GM12878 (cell line): ENCODE measurements around the gene GTF2A1. TPM values are rescaled to one million over a fixed set of nuclear protein-coding genes. Genes with fewer than 3 reads are reported as not detected.

Experiments
- ATAC-seq: fragments of 200-7000 bp; cut with Tn5 transposase; 3 replicates; pipeline ENCODE4 v1.9.1; 2020; ENCODE audit warnings: mild to moderate bottlenecking, moderate library complexity
- BruUV-seq: library from RNA; stranded (reverse); fragments of 400-500 nt; replicated peaks from 2 replicates; lab custom pipeline; 2021; lab: Mats Ljungman, UMichigan
- CTCF ChIA-PET: fragments of 300-600 bp; sonication (Branson Sonifier 250); formaldehyde crosslinking; extraction: SDS; loops from one replicate; lab custom pipeline; 2021; ENCODE audit warnings: inconsistent platforms; lab: Yijun Ruan, JAX
- POLR2A ChIA-PET: fragments of 350-600 bp; formaldehyde crosslinking; extraction: SDS; loops from one replicate; lab custom pipeline; 2021; ENCODE audit warnings: inconsistent platforms; lab: Charles Lee
- RAD21 ChIA-PET: fragments of 300-600 bp; sonication (Branson Sonifier 250); formaldehyde crosslinking; loops from one replicate; lab custom pipeline; 2023; ENCODE audit warnings: antibody characterized with exemption; ENCODE audit not compliant: unreplicated experiment; lab: Charles Lee
- SMC1A ChIA-PET: fragments of 300-600 bp; sonication (Branson Sonifier 250); formaldehyde crosslinking; loops from one replicate; lab custom pipeline; 2023; ENCODE audit not compliant: unreplicated experiment, uncharacterized antibody; lab: Charles Lee
- DNase-seq: peaks from one replicate; pipeline ENCODE4 v3.0.0-alpha.2; 2011; ENCODE audit warnings: low read depth, low spot score
- FAIRE-seq: peaks from 3 replicates; lab custom pipeline; 2011; peaks lifted over from hg19 to GRCh38; lab: Jason Lieb, UNC
- H2AFZ ChIP-seq: 2 replicates; pipeline ENCODE4 v1.6.0; 2011; ENCODE audit warnings: low read depth, low read length, control low read depth; ENCODE audit not compliant: control insufficient read depth
- H3K27ac ChIP-seq: 2 replicates; pipeline ENCODE4 v1.5.1; 2011; ENCODE audit warnings: control low read depth; ENCODE audit not compliant: control insufficient read depth, insufficient read depth
- H3K27me3 ChIP-seq, 2 experiments: replicated peaks in 1 of 2; 2 replicates each; pipeline versions ENCODE4 v1.6.0 to v1.6.1; 2011; ENCODE audit warnings: low read length in 1 of 2; ENCODE audit not compliant: control insufficient read depth in 2 of 2, insufficient read depth in 2 of 2
- H3K36me3 ChIP-seq, 2 experiments: 2 replicates each; pipeline ENCODE4 v1.5.1; 2011; ENCODE audit warnings: low read length in 1 of 2; ENCODE audit not compliant: control insufficient read depth in 2 of 2, insufficient read depth in 2 of 2
- H3K4me1 ChIP-seq: 2 replicates; pipeline ENCODE4 v1.6.1; 2011; ENCODE audit warnings: mild to moderate bottlenecking, low read length, moderate library complexity, mixed read lengths; ENCODE audit not compliant: control insufficient read depth, insufficient read depth
- H3K4me2 ChIP-seq: 2 replicates; pipeline ENCODE4 v1.6.0; 2011; ENCODE audit warnings: control low read depth; ENCODE audit not compliant: control insufficient read depth, insufficient read depth
- H3K4me3 ChIP-seq: fragments of 200-600 bp; sonication (generic); 2 replicates; pipeline ENCODE4 v1.5.1; 2016
- H3K79me2 ChIP-seq: 2 replicates; pipeline ENCODE4 v1.6.0; 2011; ENCODE audit warnings: low read length; ENCODE audit not compliant: control insufficient read depth, insufficient read depth
- H3K9ac ChIP-seq: 2 replicates; pipeline ENCODE4 v1.8.0; 2011; ENCODE audit warnings: low read length, control low read depth, mixed read lengths; ENCODE audit not compliant: control insufficient read depth, insufficient read depth
- H3K9me3 ChIP-seq: replicated peaks from 3 replicates; pipeline ENCODE4 v1.5.1; 2011; ENCODE audit warnings: mild to moderate bottlenecking, low read length; ENCODE audit not compliant: control insufficient read depth, insufficient read depth
- H4K20me1 ChIP-seq: 2 replicates; pipeline ENCODE4 v1.6.0; 2011; ENCODE audit not compliant: control insufficient read depth, insufficient read depth
- PRDM15 ChIP-seq: fragments of 450-650 bp; formaldehyde crosslinking; IDR thresholded peaks from 2 replicates; pipeline ENCODE4 v1.4.0; 2020; ENCODE audit warnings: mild to moderate bottlenecking, moderate library complexity
- RAD51 ChIP-seq: fragments of 450-650 bp; IDR thresholded peaks from 2 replicates; pipeline ENCODE4 v1.6.1; 2016; ENCODE audit warnings: moderate library complexity, mild to moderate bottlenecking, inconsistent platforms
- REST ChIP-seq: IDR thresholded peaks from 2 replicates; pipeline ENCODE4 v1.6.1; 2012; ENCODE audit warnings: mild to moderate bottlenecking, low read depth, low read length
- TAF1 ChIP-seq: IDR thresholded peaks from 2 replicates; pipeline ENCODE4 v1.6.1; 2011; ENCODE audit warnings: mild to moderate bottlenecking, low read depth, low read length, borderline replicate concordance
- TCF7 ChIP-seq: IDR thresholded peaks from 2 replicates; pipeline ENCODE4 v1.6.1; 2014; ENCODE audit warnings: antibody characterized with exemption, borderline replicate concordance
- WGBS: methylation state at CpG from one replicate; pipeline ENCODE4 v1.1.6; 2016; ENCODE audit warnings: low lambda C conversion rate; ENCODE audit not compliant: insufficient replicate concordance, insufficient coverage; ENCODE audit errors: missing lambda C conversion rate; 5-methylcytosine and 5-hydroxymethylcytosine counted together
- in situ Hi-C: fragments of 300-500 bp; cut with MboI; formaldehyde crosslinking; loops from 9 replicates; pipeline ENCODE4 v1.14.3; 2018; ENCODE audit warnings: mixed read lengths
- intact Hi-C: fragments of 100-400 bp; cut with micrococcal nuclease; formaldehyde crosslinking; loops from one replicate; pipeline ENCODE4 v1.14.2; 2022; ENCODE audit not compliant: unreplicated experiment
- polyA plus RNA-seq, 11 experiments: library from polyadenylated mRNA; depleted of rRNA in 4 of 11; unstranded in 6 of 11; stranded (reverse) in 5 of 11; fragments of >200 nt; fragmentation: Nextera tagmentation in 4 of 11; fragmentation: Illumina TruSeq in 1 of 11; extraction: Ambion mirVana in 4 of 11; extraction: Trizol in 1 of 11; gene quantifications; 1 replicate in 1 of 11; 2 replicates in 10 of 11; pipeline versions ENCODE4 v1.2.1 to v1.2.3, GENCODE V29; 2011 to 2016; ENCODE audit warnings: inconsistent platforms in 2 of 11, missing spikeins in 2 of 11, low read depth in 1 of 11
- total RNA-seq, 4 experiments: library from RNA; depleted of rRNA in 3 of 4; stranded (reverse); fragments of >200 nt in 3 of 4; fragmentation: Illumina TruSeq in 1 of 4; extraction: Trizol in 1 of 4; gene quantifications; 2 replicates each; pipeline versions ENCODE4 v1.2.1 to v1.2.3, GENCODE V29; 2013 to 2021

The GTF2A1 gene
- total and polyA plus RNA-seq, 10 of the 15 experiments (the other 5 are each of a cell fraction or from before 2014, with no cell fraction given), result 2.5 to 28.7 (median 14.9) TPM

- TF ChIP-seq TCF7 (no peak), RAD51 (no peak), PRDM15 (CRISPR knock-in tag) (no peak)
Measured at GRCh38 chr14:81208489-81208888, 12.3 kb downstream of the GTF2A1 start (continued).

- H3K79me2 ChIP-seq, result peaks cover 10% of the 10 kb centered on the region
- H3K36me3 ChIP-seq, result peaks cover 6 to 22% of the 10 kb centered on the region in 2 experiments
- peak; percentile 35; the same call in 2 of the 3 replicates for ATAC-seq
Measured at GRCh38 chr14:81206115-81206514, 14.6 kb downstream of the GTF2A1 start.

More at GRCh38 chr14:81206115-81206514, 14.6 kb downstream of the GTF2A1 start:
- Histone ChIP-seq H3K4me3 (no peak overlapping the region), H3K27me3 (no peaks in the 10 kb centered on the region), H3K9me3 (peaks cover 23% of the 10 kb centered on the region), H3K27ac (no peak overlapping the region), H3K4me2 (no peak overlapping the region), H3K9ac (no peak overlapping the region), H3K4me1 (peaks cover 8% of the 10 kb centered on the region), H4K20me1 (no peaks in the 10 kb centered on the region), H2AFZ (no peak overlapping the region)
- intact Hi-C loops (no loop called here), in situ Hi-C loops (no loop called here)
- ChIA-PET RAD21 (no interaction called here), CTCF (no interaction called here), POLR2A (no interaction called here), SMC1A (no interaction called here)
- TSS peak; percentile 45 for BruUV-seq
- TF ChIP-seq REST, result no peak
- TF ChIP-seq TAF1, result no peak
- no peak for DNase-seq
- WGBS, result 75% methylated on average over 4 of the region's 4 CpGs
- FAIRE-seq, result no peak
